Esophagus muscularis mucosa (tissue), 4 donors: ENCODE data around the gene ID3.

Source experiments
- EP300 ChIP-seq: sonication (generic); formaldehyde crosslinking; IDR thresholded peaks from one replicate; pipeline ENCODE4 v1.6.1; 2017; ENCODE audit warnings: antibody characterized with exemption
- POLR2AphosphoS5 ChIP-seq, 2 donors: sonication (generic); formaldehyde crosslinking; IDR thresholded peaks; one replicate each; pipeline ENCODE4 v1.6.1; 2017; ENCODE audit warnings: antibody characterized with exemption in 2 of 2
- TF ChIP-seq, protein P1 (sequence below), 3 experiments: fragments of 200-600 bp in 2 of 3; fragments of 450-650 bp in 1 of 3; sonication (generic) in 2 of 3; IDR thresholded peaks; one replicate each; pipeline ENCODE4 v1.5.1; 2017 to 2019; ENCODE audit warnings: antibody characterized with exemption in 3 of 3, mild to moderate bottlenecking in 2 of 3, moderate library complexity in 1 of 3

DNA sequence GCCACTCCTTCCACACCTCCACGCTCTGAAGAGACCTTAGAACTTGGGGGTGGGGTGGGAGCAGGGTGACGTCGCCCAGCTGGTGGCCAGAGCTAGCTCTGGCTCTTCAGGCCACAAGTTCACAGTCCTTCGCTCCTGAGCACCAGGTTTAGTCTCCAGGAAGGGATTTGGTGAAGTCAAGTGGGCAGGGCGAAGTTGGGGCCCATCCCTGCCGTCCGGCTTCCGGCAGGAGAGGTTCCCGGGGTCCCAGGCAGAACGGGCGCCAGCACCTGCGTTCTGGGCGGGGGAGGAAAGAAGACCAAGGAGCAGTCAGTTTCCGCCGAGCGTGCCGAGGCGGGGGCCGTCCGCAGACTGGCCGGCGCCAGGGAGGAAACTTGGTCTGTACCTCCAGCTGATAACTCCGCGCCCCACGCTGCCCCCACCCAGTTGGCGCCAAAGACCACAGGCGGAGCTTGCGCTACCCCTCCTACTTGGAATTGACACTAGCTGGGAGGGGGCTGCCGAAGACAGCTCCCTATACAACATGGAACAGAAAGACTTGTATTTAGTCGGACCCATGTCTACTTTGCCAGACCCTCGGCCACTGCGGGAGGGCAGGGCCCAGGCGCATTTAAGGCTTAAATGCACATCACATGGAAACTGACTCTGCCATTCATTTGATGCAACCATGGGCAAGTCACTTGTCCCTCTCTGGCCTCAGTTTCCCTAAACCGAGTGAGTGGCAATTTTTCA, 995 bp downstream of the ID3 start:
- TF ChIP-seq POLR2AphosphoS5 (IDR thresholded peaks at IDR 0.05): peak in 1 of 2 donors; percentile 56
- TF ChIP-seq EP300: no peak
- TF ChIP-seq, protein P1, sequence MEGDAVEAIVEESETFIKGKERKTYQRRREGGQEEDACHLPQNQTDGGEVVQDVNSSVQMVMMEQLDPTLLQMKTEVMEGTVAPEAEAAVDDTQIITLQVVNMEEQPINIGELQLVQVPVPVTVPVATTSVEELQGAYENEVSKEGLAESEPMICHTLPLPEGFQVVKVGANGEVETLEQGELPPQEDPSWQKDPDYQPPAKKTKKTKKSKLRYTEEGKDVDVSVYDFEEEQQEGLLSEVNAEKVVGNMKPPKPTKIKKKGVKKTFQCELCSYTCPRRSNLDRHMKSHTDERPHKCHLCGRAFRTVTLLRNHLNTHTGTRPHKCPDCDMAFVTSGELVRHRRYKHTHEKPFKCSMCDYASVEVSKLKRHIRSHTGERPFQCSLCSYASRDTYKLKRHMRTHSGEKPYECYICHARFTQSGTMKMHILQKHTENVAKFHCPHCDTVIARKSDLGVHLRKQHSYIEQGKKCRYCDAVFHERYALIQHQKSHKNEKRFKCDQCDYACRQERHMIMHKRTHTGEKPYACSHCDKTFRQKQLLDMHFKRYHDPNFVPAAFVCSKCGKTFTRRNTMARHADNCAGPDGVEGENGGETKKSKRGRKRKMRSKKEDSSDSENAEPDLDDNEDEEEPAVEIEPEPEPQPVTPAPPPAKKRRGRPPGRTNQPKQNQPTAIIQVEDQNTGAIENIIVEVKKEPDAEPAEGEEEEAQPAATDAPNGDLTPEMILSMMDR (IDR thresholded peaks at IDR 0.05): no peak
